GM12874 (cell line): Measurements from ENCODE around the gene NTSR1.

ENCODE experiments used
- CTCF ChIP-seq: IDR thresholded peaks from 2 replicates; pipeline ENCODE4 v1.5.1; 2011; ENCODE audit warnings: low read depth, mild to moderate bottlenecking, control low read depth, low read length, moderate library complexity; ENCODE audit not compliant: insufficient read depth

The NTSR1 gene

GRCh38 chr20:62775206-62775605, 66.6 kb downstream of the NTSR1 start:
- no peak for TF ChIP-seq CTCF

GRCh38 chr20:62776035-62776691, 67.5 kb downstream of the NTSR1 start:
- TF ChIP-seq CTCF: no peak

- no peak for TF ChIP-seq CTCF
These were observed 68.3 kb downstream of the NTSR1 start for GRCh38 chr20:62776692-62777527.

GRCh38 chr20:62777528-62777830, 68.8 kb downstream of the NTSR1 start:
- TF ChIP-seq CTCF: no peak

GRCh38 chr20:62778058-62778457, 69.4 kb downstream of the NTSR1 start:
- TF ChIP-seq CTCF: no peak

GRCh38 chr20:62778601-62779416, 70.2 kb downstream of the NTSR1 start:
- no peak for TF ChIP-seq CTCF

GRCh38 chr20:62779417-62779685, 70.7 kb downstream of the NTSR1 start:
- TF ChIP-seq CTCF: no peak
